Heart left ventricle (tissue), 13 donors: Measurements from ENCODE around the gene CCDC183.

Experiments used
- POLR2A ChIP-seq, 2 donors: fragments of 450-650 bp; IDR thresholded peaks; one replicate each; pipeline ENCODE4 v1.6.1; 2017; ENCODE audit warnings: antibody characterized with exemption in 2 of 2, mild to moderate bottlenecking in 2 of 2, moderate library complexity in 2 of 2
- TF ChIP-seq, protein P1 (sequence below), 12 donors: fragments of 200-600 bp; sonication (generic) in 4 of 12; IDR thresholded peaks; one replicate each; pipeline versions ENCODE4 v1.5.0 to v1.8.0; 2018 to 2022; ENCODE audit warnings: antibody characterized with exemption in 12 of 12, mild to moderate bottlenecking in 5 of 12
- donor health status: ischemic (EF 13 %, LVEDD 7.1; RV severe dilation, severe dysfunction).
- donor health status: DM: no; HTN: yes; CAD: no.
- donor health status: DM: no; HTN: no; CAD: no.
- donor health status: ischemic (EF 25% LVEDD 6.9; RV normal size, moderate dysfunction).
- donor health status: ischemic (EF 25% LVEDD 5.7; RV mildly dilated, moderate dysfunction).
- donor health status: ischemic (EF 35%, LVEDD 5.7; RV mildly dilated, moderate dysfunction).
- donor health status: nonischemic (EF 11% LVEDD 7.7; RV severe dilation, severe dysfunction).
- donor health status: DM: yes; HTN: yes; CAD: no.
- donor health status: PGD.
- donor health status: ischemic (EF 29% LVEDD 5.4; RV normal size, mild dysfunction).
- donor health status: nonischemic (EF 23%, LVEDD 6.1; RV moderate dilation, normal function).

GRCh38 chr9:136747161-136748060, 48.7 kb upstream of the CCDC183 start:
- TF ChIP-seq POLR2A (IDR thresholded peaks at IDR 0.05): no peak
- TF ChIP-seq, protein P1, sequence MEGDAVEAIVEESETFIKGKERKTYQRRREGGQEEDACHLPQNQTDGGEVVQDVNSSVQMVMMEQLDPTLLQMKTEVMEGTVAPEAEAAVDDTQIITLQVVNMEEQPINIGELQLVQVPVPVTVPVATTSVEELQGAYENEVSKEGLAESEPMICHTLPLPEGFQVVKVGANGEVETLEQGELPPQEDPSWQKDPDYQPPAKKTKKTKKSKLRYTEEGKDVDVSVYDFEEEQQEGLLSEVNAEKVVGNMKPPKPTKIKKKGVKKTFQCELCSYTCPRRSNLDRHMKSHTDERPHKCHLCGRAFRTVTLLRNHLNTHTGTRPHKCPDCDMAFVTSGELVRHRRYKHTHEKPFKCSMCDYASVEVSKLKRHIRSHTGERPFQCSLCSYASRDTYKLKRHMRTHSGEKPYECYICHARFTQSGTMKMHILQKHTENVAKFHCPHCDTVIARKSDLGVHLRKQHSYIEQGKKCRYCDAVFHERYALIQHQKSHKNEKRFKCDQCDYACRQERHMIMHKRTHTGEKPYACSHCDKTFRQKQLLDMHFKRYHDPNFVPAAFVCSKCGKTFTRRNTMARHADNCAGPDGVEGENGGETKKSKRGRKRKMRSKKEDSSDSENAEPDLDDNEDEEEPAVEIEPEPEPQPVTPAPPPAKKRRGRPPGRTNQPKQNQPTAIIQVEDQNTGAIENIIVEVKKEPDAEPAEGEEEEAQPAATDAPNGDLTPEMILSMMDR (IDR thresholded peaks at IDR 0.05): no peak
